H1 (cell line): ENCODE data around the gene SEL1L3.

ENCODE experiments used
- CHD1 ChIP-seq: IDR thresholded peaks from 2 replicates; pipeline ENCODE4 v1.6.1; 2012; ENCODE audit warnings: low read depth, low read length, improper control_type of control experiment
- CTCF ChIP-seq, 3 experiments: IDR thresholded peaks; 1 replicate in 2 of 3; 2 replicates in 1 of 3; pipeline versions ENCODE4 v1.5.1 to v1.6.1; 2011; ENCODE audit warnings: low read length in 3 of 3, mild to moderate bottlenecking in 3 of 3, inconsistent platforms in 2 of 3, low read depth in 1 of 3, moderate library complexity in 1 of 3; ENCODE audit not compliant: insufficient read depth in 1 of 3; ENCODE audit errors: control extremely low read depth in 1 of 3
- EGR1 ChIP-seq: IDR thresholded peaks from 2 replicates; pipeline ENCODE4 v1.6.1; 2011; ENCODE audit warnings: low read depth, low read length, borderline replicate concordance
- EZH2 ChIP-seq: fragments of 200-600 bp; sonication (generic); IDR thresholded peaks from 2 replicates; pipeline ENCODE4 v1.7.1; 2012; ENCODE audit warnings: low read depth, mild to moderate bottlenecking, moderate library complexity, low read length, inconsistent platforms; ENCODE audit not compliant: severe bottlenecking
- MAFK ChIP-seq: IDR thresholded peaks from 2 replicates; pipeline ENCODE4 v1.6.1; 2012; ENCODE audit warnings: low read depth, mild to moderate bottlenecking, improper control_type of control experiment, low read length
- POLR2A ChIP-seq, 2 experiments: IDR thresholded peaks; 1 replicate in 1 of 2; 2 replicates in 1 of 2; pipeline ENCODE4 v1.6.1; 2011; ENCODE audit warnings: low read depth in 2 of 2, low read length in 2 of 2, mild to moderate bottlenecking in 2 of 2; ENCODE audit errors: control extremely low read depth in 1 of 2
- POLR2AphosphoS5 ChIP-seq: IDR thresholded peaks from 2 replicates; pipeline ENCODE4 v1.6.1; 2011; ENCODE audit warnings: low read depth, low read length
- RFX5 ChIP-seq: IDR thresholded peaks from 2 replicates; pipeline ENCODE4 v1.6.1; 2011; ENCODE audit warnings: low read depth, low read length, improper control_type of control experiment, borderline replicate concordance
- SIN3A ChIP-seq, 2 experiments: IDR thresholded peaks in 1 of 2; conservative IDR thresholded peaks in 1 of 2; 2 replicates each; pipeline ENCODE4 v1.6.1; 2011 to 2012; ENCODE audit warnings: low read length in 2 of 2, improper control_type of control experiment in 1 of 2, low read depth in 1 of 2, mild to moderate bottlenecking in 1 of 2
- SP1 ChIP-seq: IDR thresholded peaks from 2 replicates; pipeline ENCODE4 v1.6.1; 2011; ENCODE audit warnings: low read depth, low read length
- TAF1 ChIP-seq: IDR thresholded peaks from 2 replicates; pipeline ENCODE4 v1.6.1; 2011; ENCODE audit warnings: mild to moderate bottlenecking, low read depth, low read length
- TEAD4 ChIP-seq: IDR thresholded peaks from 2 replicates; pipeline ENCODE4 v1.6.1; 2012; ENCODE audit warnings: low read depth, low read length, inconsistent platforms, mixed read lengths
- USF2 ChIP-seq: IDR thresholded peaks from 2 replicates; pipeline ENCODE4 v1.6.1; 2011; ENCODE audit warnings: low read length, improper control_type of control experiment

GRCh38 chr4:25799522-25799921, 63.3 kb downstream of the SEL1L3 start:
- TF ChIP-seq EGR1: no peak
- no peak for TF ChIP-seq CTCF (IDR thresholded peaks at IDR 0.05; ENCODE audit: control extremely low read depth in 1 of 3, insufficient read depth in 1 of 3, low read depth in 1 of 3, low read length in 3 of 3)
- no peak for TF ChIP-seq TEAD4
- no peak for TF ChIP-seq USF2
- TF ChIP-seq POLR2A (IDR thresholded peaks at IDR 0.05; ENCODE audit: control extremely low read depth in 1 of 2, low read depth in 2 of 2, low read length in 2 of 2): no peak
- TF ChIP-seq EZH2: no peak
- TF ChIP-seq SP1: no peak
- no peak for TF ChIP-seq MAFK
- no peak for TF ChIP-seq SIN3A (conservative IDR thresholded peaks at IDR 0.05 in 1 of 2, IDR thresholded peaks at IDR 0.05 in 1 of 2; ENCODE audit: low read depth in 1 of 2, low read length in 2 of 2)
- no peak for TF ChIP-seq CHD1
- no peak for TF ChIP-seq RFX5
- no peak for TF ChIP-seq POLR2AphosphoS5
- TF ChIP-seq TAF1: no peak
